Occipital lobe (tissue), 2 donors: ENCODE data around the gene CASKIN1. TPM values are rescaled to one million over a fixed set of nuclear protein-coding genes. Genes with fewer than 3 reads are reported as not detected.

Experiments
- DNase-seq: peaks from one replicate; lab custom pipeline; 2025; lab: John Stamatoyannopoulos, UW
- total RNA-seq: library from RNA; depleted of rRNA; stranded (reverse); fragments of >200 nt; gene quantifications from one replicate; pipeline ENCODE4 v1.2.3, GENCODE V29; 2014

The CASKIN1 gene
- total RNA-seq, 1 donor from 2014 or later = 23.6 TPM

DNA sequence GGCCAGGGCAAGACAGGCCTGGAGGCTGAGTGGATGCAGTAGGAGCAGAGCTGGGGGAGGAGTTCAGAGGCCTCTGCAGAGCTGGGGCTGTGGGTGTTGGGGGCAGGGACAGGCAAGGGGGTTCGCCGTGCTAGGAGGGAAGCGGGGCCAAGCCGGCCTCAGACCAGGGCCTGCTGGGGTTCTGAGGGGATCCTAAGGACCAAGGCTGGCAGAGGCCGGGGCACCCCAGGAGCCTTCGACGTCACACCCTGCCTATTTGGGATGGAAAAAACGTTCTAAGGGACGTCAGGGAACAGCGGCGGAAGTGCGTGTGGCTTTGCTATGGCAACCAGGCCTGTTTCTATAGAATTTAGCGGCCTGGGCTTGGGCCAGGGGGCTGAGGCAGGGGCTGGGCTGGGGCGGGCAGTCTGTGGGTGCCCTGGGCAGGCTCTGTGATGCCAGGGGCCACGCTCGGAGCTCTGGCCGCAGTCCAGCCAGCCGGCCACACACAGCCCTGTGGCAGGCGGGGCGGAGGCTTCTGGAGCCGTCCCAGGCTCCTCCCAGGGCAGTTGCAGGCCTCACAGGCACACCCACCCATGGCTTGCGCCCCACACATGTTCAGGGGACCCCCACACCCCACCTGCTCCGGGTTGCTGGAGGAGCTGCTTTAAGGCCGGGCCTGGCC is 37.1 kb downstream of the CASKIN1 start:
- DNase-seq = no peak

DNA sequence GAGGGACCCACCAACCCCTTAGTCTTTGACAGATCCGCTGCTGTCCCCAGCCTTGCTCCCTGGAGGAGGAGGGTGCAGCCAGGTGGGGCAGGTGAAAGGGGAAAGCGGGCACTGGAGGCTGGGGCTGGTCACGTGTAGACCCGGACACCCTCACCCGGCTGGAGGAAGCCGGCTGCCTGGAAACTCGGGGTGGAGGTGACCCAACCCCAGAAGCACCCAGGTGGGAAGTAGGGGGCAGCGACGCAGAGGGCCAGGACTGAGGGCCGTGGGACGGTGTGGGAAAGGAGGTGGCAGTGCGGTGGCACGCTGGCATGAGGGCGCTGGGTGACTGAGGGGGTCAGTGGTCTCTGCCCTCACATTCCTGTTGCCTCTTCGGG is 38.2 kb downstream of the CASKIN1 start:
- no peak for DNase-seq

GRCh38 chr16:2157480-2158261 is 38.7 kb downstream of the CASKIN1 start:
- DNase-seq = no peak

- no peak for DNase-seq
These were observed 39.6 kb downstream of the CASKIN1 start for GRCh38 chr16:2156849-2157224.

GRCh38 chr16:2155977-2156848 is 40.2 kb downstream of the CASKIN1 start:
- no peak for DNase-seq

- DNase-seq = peak; percentile 99
These were observed 41.1 kb downstream of the CASKIN1 start, which contains the start of gene TRAF7 for GRCh38 chr16:2155091-2155950. Gene TRAF7 (plus strand): TSS chr16:2155782. CDS start chr16:2163921, 8,139 bp downstream.

DNA sequence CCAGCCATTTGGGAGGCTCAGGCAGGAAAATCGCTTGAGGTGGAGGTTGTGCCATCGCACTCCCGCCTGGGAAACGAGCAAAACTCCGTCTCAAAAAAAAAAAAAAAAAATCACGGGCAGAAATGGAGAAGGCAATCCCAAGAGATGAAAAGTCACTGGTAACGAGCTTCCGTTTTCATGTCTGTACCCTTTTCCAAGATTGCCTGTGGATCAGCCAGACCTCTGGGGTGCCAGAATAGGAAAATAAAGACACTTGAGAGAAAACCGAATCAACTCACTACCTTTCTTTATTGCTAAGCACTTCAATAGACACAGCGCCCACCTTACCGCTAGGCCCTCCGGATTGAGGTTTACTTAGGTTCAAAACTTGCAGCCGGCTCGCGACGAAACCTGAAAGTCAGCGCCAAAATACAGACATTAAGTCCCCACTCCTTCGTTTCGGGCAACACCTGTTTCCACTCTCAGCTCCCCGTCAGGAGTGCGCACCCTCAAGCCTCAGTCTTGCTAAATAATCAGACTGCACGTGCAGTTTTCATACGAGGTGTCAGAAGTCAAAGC is 41.8 kb downstream of the CASKIN1 start:
- DNase-seq = no peak

DNA sequence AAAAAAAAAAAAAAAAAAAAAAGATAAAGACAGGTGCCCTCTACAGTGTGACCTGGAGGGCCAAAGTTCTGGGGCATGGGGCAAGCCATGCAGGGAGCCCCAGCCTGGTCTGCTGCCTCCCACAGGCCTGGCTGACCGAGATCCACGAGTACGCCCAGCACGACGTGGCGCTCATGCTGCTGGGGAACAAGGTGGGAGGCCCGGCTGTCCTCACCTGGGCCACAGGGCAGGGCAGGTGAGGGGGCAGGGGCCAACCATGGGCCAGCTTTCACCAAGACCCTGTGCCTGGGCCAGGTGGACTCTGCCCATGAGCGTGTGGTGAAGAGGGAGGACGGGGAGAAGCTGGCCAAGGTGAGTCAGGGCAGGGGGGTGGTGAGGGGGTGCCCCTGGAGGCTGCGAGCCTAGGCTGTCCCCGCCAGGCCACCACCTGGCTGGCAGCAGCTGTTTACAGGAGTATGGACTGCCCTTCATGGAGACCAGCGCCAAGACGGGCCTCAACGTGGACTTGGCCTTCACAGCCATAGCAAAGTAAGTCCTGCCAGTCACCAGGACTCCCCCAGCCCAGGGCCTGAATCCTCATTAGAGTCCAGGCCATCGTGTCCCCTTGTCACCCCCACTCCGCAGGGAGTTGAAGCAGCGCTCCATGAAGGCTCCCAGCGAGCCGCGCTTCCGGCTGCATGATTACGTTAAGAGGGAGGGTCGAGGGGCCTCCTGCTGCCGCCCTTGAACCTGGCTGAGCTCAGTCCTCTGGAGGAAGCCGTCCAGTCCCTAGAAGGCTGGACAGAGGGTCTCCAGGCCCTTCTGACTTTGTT is 43.5 kb downstream of the CASKIN1 start:
- no peak for DNase-seq

- no peak for DNase-seq
These were observed 45.0 kb downstream of the CASKIN1 start for GRCh38 chr16:2151188-2152091.

DNA sequence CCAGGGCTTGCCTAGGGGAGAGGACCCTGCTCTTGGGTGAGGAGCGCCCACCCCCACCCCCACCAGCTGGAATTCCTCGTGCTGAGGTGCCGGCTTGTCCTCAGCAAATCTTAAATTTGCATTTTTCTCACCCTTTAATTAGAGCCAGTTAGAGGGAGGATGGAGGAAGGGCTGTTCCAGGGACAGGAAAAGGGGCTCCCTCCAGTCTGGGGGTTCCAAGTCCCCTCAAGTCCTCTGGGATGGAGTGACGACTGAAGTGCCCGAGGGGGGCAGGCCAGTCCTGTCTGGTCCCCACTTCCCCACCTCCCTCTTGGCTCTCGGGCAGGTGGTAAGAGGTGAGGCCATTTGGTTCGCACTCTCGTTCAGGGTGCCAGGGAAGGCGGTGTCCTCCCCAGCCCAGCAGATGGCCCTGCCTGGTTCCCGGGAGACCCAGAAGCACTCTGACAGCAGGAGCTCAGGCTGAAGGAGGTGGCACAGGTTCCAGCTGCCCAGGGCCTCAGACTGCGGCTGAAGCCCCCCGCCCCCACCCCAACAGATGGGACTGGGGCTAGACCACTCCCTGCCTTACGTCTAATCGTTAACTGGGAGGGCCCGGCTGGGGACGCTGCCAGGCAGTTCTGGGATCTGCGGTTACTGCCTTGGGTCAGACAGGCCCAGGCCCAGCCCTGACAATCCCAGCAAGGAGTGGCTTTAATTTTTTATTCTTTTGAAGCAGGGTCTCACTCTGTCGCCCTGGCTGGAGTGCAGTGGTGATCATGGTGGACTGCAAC is 45.8 kb downstream of the CASKIN1 start:
- no peak for DNase-seq

GRCh38 chr16:2149630-2150417 is 46.6 kb downstream of the CASKIN1 start:
- DNase-seq = no peak

- no peak for DNase-seq
These were observed 47.4 kb downstream of the CASKIN1 start for GRCh38 chr16:2148714-2149629.

GRCh38 chr16:2147981-2148671 is 48.3 kb downstream of the CASKIN1 start, which contains the start of gene RAB26:
Gene RAB26 (plus strand): TSS chr16:2148625. CDS start chr16:2148784, 159 bp downstream.
- DNase-seq = peak; percentile 56

DNA sequence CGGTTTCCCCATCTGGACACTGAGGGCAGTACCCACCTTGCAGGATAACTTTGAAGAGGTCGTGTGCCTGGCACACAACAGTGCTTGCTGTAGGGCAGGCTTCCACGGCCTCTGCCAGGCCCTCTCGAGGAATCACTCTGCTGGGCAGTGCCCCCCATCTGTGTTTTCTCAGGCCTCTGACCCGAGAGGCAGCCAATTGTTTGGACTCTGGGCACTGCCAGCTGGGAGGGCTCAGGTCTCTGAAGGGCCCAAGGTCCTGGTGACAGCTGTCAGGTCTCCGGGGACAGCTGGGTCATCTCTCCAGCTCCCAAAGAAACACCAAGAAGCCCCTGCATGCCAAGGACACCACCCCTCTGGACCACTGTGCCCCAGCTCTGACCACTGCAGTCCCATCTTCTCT is 49.0 kb downstream of the CASKIN1 start:
- DNase-seq = no peak

- no peak for DNase-seq
These were observed 50.6 kb downstream of the CASKIN1 start for GRCh38 chr16:2145843-2146242.
